HepG2 (cell line): ENCODE results near the gene TMEM187. TPM values are rescaled to one million over a fixed set of nuclear protein-coding genes. Genes with fewer than 3 reads are reported as not detected.

Experiments used
- ATAC-seq: fragments of 200-7000 bp; cut with Tn5 transposase; 3 replicates; pipeline ENCODE4 v1.9.1; 2020; ENCODE audit warnings: mild to moderate bottlenecking, moderate library complexity
- BruUV-seq: library from RNA; stranded (reverse); fragments of 400-500 nt; replicated peaks from 2 replicates; lab custom pipeline; 2021; lab: Mats Ljungman, UMichigan
- CTCF ChIA-PET: fragments of 300-600 bp; formaldehyde crosslinking; extraction: SDS; loops from one replicate; lab custom pipeline; 2021; ENCODE audit warnings: low total read pairs, inconsistent platforms, low intra/inter-chr PET ratio; lab: Yijun Ruan, JAX
- POLR2A ChIA-PET: fragments of 350-600 bp; sonication (Branson Sonifier 250); formaldehyde crosslinking; loops from one replicate; lab custom pipeline; 2020; ENCODE audit warnings: antibody characterized with exemption, inconsistent platforms; lab: Yijun Ruan, JAX
- DNase-seq: peaks from one replicate; pipeline ENCODE4 v3.0.0-alpha.2; 2015; ENCODE audit warnings: low spot score
- FAIRE-seq: peaks from 3 replicates; lab custom pipeline; 2011; peaks lifted over from hg19 to GRCh38; lab: Jason Lieb, UNC
- H2AFZ ChIP-seq: one replicate; pipeline ENCODE4 v1.6.1; 2011; ENCODE audit warnings: low read length, inconsistent platforms
- H3K27ac ChIP-seq: fragments of 300-600 bp; 3 replicates; pipeline ENCODE4 v1.8.0; 2011; ENCODE audit warnings: mixed run types, mild to moderate bottlenecking, mixed read lengths, low read length, inconsistent platforms; ENCODE audit not compliant: insufficient read depth; ENCODE audit errors: extremely low read length
- H3K27me3 ChIP-seq, 2 experiments: fragments of 200-600 bp in 1 of 2; 2 replicates in 1 of 2; 3 replicates in 1 of 2; pipeline versions ENCODE4 v1.6.0 to v1.8.0; 2011; ENCODE audit warnings: low read length in 2 of 2, mild to moderate bottlenecking in 2 of 2, moderate library complexity in 2 of 2, inconsistent platforms in 1 of 2; ENCODE audit not compliant: insufficient read depth in 2 of 2, control insufficient read depth in 1 of 2
- H3K36me3 ChIP-seq, 2 experiments: fragments of 200-600 bp in 1 of 2; replicated peaks in 1 of 2; 2 replicates in 1 of 2; 3 replicates in 1 of 2; pipeline versions ENCODE4 v1.5.1 to v1.8.0; 2011; ENCODE audit warnings: low read length in 2 of 2, inconsistent platforms in 1 of 2; ENCODE audit not compliant: insufficient read depth in 2 of 2, control insufficient read depth in 1 of 2
- H3K4me1 ChIP-seq: 2 replicates; pipeline ENCODE4 v1.5.1; 2012; ENCODE audit warnings: low read length, inconsistent platforms; ENCODE audit not compliant: insufficient read depth
- H3K4me2 ChIP-seq: 2 replicates; pipeline ENCODE4 v1.6.0; 2011; ENCODE audit warnings: low read depth, low read length, inconsistent platforms
- H3K4me3 ChIP-seq, 3 experiments: fragments of 200-600 bp in 1 of 3; sonication (generic), shearing (Covaris generic) in 1 of 3; replicated peaks in 1 of 3; 2 replicates each; pipeline ENCODE4 v1.5.1; 2011 to 2016; ENCODE audit warnings: low read length in 3 of 3, inconsistent platforms in 2 of 3, low read depth in 2 of 3, mild to moderate bottlenecking in 2 of 3, control low read depth in 1 of 3, mixed read lengths in 1 of 3; ENCODE audit not compliant: insufficient read depth in 1 of 3
- H3K79me2 ChIP-seq: one replicate; pipeline ENCODE4 v1.6.1; 2011; ENCODE audit warnings: low read length, inconsistent platforms; ENCODE audit not compliant: insufficient read depth
- H3K9ac ChIP-seq: 2 replicates; pipeline ENCODE4 v1.6.0; 2011; ENCODE audit warnings: mild to moderate bottlenecking, low read depth, low read length, inconsistent platforms; ENCODE audit not compliant: insufficient read depth
- H3K9me3 ChIP-seq: 2 replicates; pipeline ENCODE4 v1.5.1; 2012; ENCODE audit warnings: mild to moderate bottlenecking, low read length
- H4K20me1 ChIP-seq: 2 replicates; pipeline ENCODE4 v1.6.0; 2011; ENCODE audit warnings: inconsistent platforms, mild to moderate bottlenecking, low read length, moderate library complexity; ENCODE audit not compliant: insufficient read depth
- CENPT ChIP-seq: sonication (generic); formaldehyde crosslinking; IDR thresholded peaks from 2 replicates; pipeline ENCODE4 v1.8.0; 2022; ENCODE audit warnings: low read depth, mild to moderate bottlenecking, moderate library complexity, missing genetic modification reagents
- SAFB2 ChIP-seq: sonication (generic); formaldehyde crosslinking; IDR thresholded peaks from 2 replicates; pipeline ENCODE4 v1.5.1; 2020; ENCODE audit warnings: missing genetic modification reagents, low read depth, mild to moderate bottlenecking, borderline replicate concordance
- SOX5 ChIP-seq: IDR thresholded peaks from 2 replicates; pipeline ENCODE4 v1.6.1; 2016; ENCODE audit warnings: borderline replicate concordance
- ZKSCAN1 ChIP-seq: fragments of 150-350 bp; IDR thresholded peaks from 2 replicates; pipeline ENCODE4 v1.6.1; 2014; ENCODE audit warnings: low read length
- ZMAT3 ChIP-seq: sonication (generic); formaldehyde crosslinking; conservative IDR thresholded peaks from 2 replicates; pipeline ENCODE4 v1.7.0; 2021; ENCODE audit warnings: missing genetic modification reagents
- ZNF383 ChIP-seq: sonication (generic); formaldehyde crosslinking; IDR thresholded peaks from 2 replicates; pipeline ENCODE4 v1.4.0; 2020; ENCODE audit warnings: missing genetic modification reagents, mild to moderate bottlenecking, borderline replicate concordance
- WGBS: methylation state at CpG from one replicate; pipeline ENCODE4 v1.1.6; 2017; ENCODE audit warnings: low lambda C conversion rate; 5-methylcytosine and 5-hydroxymethylcytosine counted together
- in situ Hi-C: cut with HindIII; loops from 2 replicates; pipeline ENCODE4 v1.10.0; 2017; ENCODE audit warnings: low pct_unique_long_range_greater_than_20kb; ENCODE audit not compliant: extremely low pct_ligation_motif_present
- intact Hi-C: fragments of 100-400 bp; cut with micrococcal nuclease; formaldehyde crosslinking; loops from one replicate; pipeline ENCODE4 v1.10.0; 2022; ENCODE audit not compliant: unreplicated experiment
- polyA plus RNA-seq, 8 experiments: library from polyadenylated mRNA; depleted of rRNA in 3 of 8; stranded (reverse) in 7 of 8; unstranded in 1 of 8; fragments of >200 nt; fragmentation: Illumina TruSeq in 4 of 8; extraction: Trizol in 4 of 8; gene quantifications; 2 replicates each; pipeline versions ENCODE4 v1.2.1 to v1.2.3, GENCODE V29; 2011 to 2016; ENCODE audit warnings: low read depth in 4 of 8, missing spikeins in 1 of 8, mixed read lengths in 1 of 8; ENCODE audit not compliant: insufficient read depth in 1 of 8
- total RNA-seq, 5 experiments: library from RNA; depleted of rRNA; stranded (reverse); fragments of >200 nt; fragmentation: Illumina TruSeq; extraction: Trizol; gene quantifications; 2 replicates each; pipeline ENCODE4 v1.2.3, GENCODE V29; 2016; ENCODE audit warnings: low read depth in 1 of 5
- TF ChIP-seq, protein P1 (sequence below): sonication (generic); formaldehyde crosslinking; IDR thresholded peaks from 2 replicates; pipeline ENCODE4 v1.4.0; 2020; ENCODE audit warnings: missing genetic modification reagents
- TF ChIP-seq, protein P2 (sequence below): sonication (generic); formaldehyde crosslinking; IDR thresholded peaks from 2 replicates; pipeline ENCODE4 v1.5.0; 2020; ENCODE audit warnings: missing genetic modification reagents
- TF ChIP-seq, protein P3 (sequence below): sonication (generic); formaldehyde crosslinking; conservative IDR thresholded peaks from 2 replicates; pipeline ENCODE4 v1.4.0; 2020; ENCODE audit warnings: missing genetic modification reagents

Gene TMEM187
- total and polyA plus RNA-seq, 2 of the 13 experiments (the other 11 are each of a cell fraction or from before 2014, with no cell fraction given), result 2.2 to 6.2 TPM

DNA sequence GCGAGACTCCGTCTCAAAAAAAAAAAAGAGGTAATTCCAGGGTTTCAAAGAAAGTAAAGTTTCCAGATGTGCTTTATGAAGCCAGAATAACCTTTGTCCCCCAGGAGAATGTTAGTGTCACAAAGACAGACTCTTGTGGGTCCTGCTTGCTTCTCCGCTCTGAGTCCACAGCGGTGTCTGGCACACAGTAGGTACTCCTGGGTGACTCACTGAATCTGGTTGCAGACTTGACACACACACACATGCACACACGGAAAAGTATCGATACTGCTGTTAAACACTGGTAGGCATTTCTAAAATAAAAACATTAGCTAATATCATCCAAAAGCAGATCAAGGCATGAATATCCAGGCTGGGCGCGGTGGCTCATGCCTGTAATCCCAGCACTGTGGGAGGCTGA, 22.9 kb downstream of the TMEM187 start:
- peak; percentile 79 for TF ChIP-seq ZKSCAN1
- no peak for TF ChIP-seq CENPT
- no peak overlapping the region for H2AFZ ChIP-seq
- no peak overlapping the region for H3K4me3 ChIP-seq
- ATAC-seq (no peak), FAIRE-seq (no peak), DNase-seq (no peak)
- H3K4me2 ChIP-seq, result no peak overlapping the region
- H3K4me1 ChIP-seq, result peaks cover 16% of the 10 kb centered on the region
- H3K36me3 ChIP-seq, result no peaks in the 10 kb centered on the region
- H4K20me1 ChIP-seq, result no peaks in the 10 kb centered on the region
- no peak overlapping the region for H3K9ac ChIP-seq
- 84% methylated on average over 8 of the region's 8 CpGs for WGBS
- no peaks in the 10 kb centered on the region for H3K9me3 ChIP-seq
- POLR2A ChIA-PET, result interaction anchor here (0.6 kb wide), 1 partner anchor 17 kb away, joined by 3 read pairs; no protein-coding TSS in a partner anchor
- in situ Hi-C loops, result no loop called here
- no peaks in the 10 kb centered on the region for H3K27me3 ChIP-seq
- CTCF ChIA-PET, result no interaction called here
- no peak overlapping the region for H3K27ac ChIP-seq
- no peaks in the 10 kb centered on the region for H3K79me2 ChIP-seq
- BruUV-seq, result no TSS peak
- intact Hi-C loops, result no loop called here

DNA sequence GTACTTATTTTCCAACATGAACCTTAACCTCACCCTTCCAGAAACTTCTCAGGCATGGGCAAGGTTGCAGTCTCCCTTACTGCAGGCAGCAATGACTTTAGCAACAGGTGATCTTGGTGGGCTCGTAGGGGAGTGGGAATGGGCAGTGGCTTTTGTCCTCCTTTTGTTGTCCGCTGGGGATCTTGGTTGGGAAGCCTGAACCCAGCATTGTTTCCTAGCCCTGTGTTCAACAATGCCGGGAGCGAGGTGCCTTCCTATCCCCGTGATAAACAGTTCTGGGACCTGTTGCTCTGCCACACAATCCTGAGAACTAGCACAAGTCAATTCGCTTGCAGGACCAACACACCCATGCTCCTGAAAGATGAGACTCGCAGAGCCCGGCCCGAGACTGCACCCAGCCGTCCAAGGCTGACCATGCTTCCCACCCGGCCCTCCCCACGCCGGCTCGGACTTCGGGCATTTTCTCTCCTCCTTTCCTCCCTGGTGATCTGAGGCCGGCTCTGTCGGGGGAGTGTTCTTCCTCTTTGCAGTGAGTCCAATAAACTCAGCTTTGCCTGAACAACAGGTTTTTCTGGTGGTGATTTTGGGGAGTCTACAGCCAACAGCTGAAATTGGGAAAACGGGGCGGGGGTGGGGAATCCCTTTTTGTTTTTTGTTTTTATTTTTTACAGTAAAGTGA, 26.9 kb downstream of the TMEM187 start:
- Histone ChIP-seq H3K4me1 (no peaks in the 10 kb centered on the region), H3K27ac (no peak overlapping the region), H3K9ac (no peak overlapping the region), H4K20me1 (no peaks in the 10 kb centered on the region), H3K4me3 (no peak overlapping the region), H3K36me3 (no peaks in the 10 kb centered on the region), H2AFZ (no peak overlapping the region), H3K79me2 (no peaks in the 10 kb centered on the region), H3K27me3 (no peaks in the 10 kb centered on the region), H3K9me3 (no peaks in the 10 kb centered on the region), H3K4me2 (no peak overlapping the region)
- intact Hi-C loops, result no loop called here
- ChIA-PET CTCF (no interaction called here), POLR2A (interaction anchor here (1.4 kb wide), 1 partner anchor 11 kb away, joined by 5 read pairs; no protein-coding TSS in a partner anchor)
- BruUV-seq, result no TSS peak
- no peak for ATAC-seq
- in situ Hi-C loops, result no loop called here
- WGBS, result 50% methylated on average over 6 of the region's 19 CpGs
- no peak for DNase-seq
- no peak for FAIRE-seq
- TF ChIP-seq, protein P1, sequence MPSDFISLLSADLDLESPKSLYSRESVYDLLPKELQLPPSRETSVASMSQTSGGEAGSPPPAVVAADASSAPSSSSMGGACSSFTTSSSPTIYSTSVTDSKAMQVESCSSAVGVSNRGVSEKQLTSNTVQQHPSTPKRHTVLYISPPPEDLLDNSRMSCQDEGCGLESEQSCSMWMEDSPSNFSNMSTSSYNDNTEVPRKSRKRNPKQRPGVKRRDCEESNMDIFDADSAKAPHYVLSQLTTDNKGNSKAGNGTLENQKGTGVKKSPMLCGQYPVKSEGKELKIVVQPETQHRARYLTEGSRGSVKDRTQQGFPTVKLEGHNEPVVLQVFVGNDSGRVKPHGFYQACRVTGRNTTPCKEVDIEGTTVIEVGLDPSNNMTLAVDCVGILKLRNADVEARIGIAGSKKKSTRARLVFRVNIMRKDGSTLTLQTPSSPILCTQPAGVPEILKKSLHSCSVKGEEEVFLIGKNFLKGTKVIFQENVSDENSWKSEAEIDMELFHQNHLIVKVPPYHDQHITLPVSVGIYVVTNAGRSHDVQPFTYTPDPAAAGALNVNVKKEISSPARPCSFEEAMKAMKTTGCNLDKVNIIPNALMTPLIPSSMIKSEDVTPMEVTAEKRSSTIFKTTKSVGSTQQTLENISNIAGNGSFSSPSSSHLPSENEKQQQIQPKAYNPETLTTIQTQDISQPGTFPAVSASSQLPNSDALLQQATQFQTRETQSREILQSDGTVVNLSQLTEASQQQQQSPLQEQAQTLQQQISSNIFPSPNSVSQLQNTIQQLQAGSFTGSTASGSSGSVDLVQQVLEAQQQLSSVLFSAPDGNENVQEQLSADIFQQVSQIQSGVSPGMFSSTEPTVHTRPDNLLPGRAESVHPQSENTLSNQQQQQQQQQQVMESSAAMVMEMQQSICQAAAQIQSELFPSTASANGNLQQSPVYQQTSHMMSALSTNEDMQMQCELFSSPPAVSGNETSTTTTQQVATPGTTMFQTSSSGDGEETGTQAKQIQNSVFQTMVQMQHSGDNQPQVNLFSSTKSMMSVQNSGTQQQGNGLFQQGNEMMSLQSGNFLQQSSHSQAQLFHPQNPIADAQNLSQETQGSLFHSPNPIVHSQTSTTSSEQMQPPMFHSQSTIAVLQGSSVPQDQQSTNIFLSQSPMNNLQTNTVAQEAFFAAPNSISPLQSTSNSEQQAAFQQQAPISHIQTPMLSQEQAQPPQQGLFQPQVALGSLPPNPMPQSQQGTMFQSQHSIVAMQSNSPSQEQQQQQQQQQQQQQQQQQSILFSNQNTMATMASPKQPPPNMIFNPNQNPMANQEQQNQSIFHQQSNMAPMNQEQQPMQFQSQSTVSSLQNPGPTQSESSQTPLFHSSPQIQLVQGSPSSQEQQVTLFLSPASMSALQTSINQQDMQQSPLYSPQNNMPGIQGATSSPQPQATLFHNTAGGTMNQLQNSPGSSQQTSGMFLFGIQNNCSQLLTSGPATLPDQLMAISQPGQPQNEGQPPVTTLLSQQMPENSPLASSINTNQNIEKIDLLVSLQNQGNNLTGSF (CRISPR knock-in tag), result no peak
- TF ChIP-seq ZNF383 (CRISPR knock-in tag), result no peak
- no peak for TF ChIP-seq SOX5
- TF ChIP-seq, protein P2, sequence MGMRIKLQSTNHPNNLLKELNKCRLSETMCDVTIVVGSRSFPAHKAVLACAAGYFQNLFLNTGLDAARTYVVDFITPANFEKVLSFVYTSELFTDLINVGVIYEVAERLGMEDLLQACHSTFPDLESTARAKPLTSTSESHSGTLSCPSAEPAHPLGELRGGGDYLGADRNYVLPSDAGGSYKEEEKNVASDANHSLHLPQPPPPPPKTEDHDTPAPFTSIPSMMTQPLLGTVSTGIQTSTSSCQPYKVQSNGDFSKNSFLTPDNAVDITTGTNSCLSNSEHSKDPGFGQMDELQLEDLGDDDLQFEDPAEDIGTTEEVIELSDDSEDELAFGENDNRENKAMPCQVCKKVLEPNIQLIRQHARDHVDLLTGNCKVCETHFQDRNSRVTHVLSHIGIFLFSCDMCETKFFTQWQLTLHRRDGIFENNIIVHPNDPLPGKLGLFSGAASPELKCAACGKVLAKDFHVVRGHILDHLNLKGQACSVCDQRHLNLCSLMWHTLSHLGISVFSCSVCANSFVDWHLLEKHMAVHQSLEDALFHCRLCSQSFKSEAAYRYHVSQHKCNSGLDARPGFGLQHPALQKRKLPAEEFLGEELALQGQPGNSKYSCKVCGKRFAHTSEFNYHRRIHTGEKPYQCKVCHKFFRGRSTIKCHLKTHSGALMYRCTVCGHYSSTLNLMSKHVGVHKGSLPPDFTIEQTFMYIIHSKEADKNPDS (CRISPR knock-in tag), result no peak
- TF ChIP-seq, protein P3, sequence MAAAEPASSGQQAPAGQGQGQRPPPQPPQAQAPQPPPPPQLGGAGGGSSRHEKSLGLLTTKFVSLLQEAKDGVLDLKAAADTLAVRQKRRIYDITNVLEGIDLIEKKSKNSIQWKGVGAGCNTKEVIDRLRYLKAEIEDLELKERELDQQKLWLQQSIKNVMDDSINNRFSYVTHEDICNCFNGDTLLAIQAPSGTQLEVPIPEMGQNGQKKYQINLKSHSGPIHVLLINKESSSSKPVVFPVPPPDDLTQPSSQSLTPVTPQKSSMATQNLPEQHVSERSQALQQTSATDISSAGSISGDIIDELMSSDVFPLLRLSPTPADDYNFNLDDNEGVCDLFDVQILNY (CRISPR knock-in tag), result no peak
- no peak for TF ChIP-seq SAFB2 (CRISPR knock-in tag)
- no peak for TF ChIP-seq ZMAT3 (CRISPR knock-in tag)
